H1 (cell line): ENCODE results near the gene MPV17L2. TPM values are rescaled to one million over a fixed set of nuclear protein-coding genes. Genes with fewer than 3 reads are reported as not detected.

ENCODE experiments used
- CTCF ChIA-PET: fragments of 300-600 bp; sonication (Branson Sonifier 250); formaldehyde crosslinking; loops from one replicate; lab custom pipeline; 2021; ENCODE audit not compliant: partially characterized antibody; lab: Charles Lee
- POLR2A ChIA-PET: fragments of 300-600 bp; sonication (Branson Sonifier 250); formaldehyde crosslinking; loops from one replicate; lab custom pipeline; 2021; ENCODE audit warnings: inconsistent platforms; ENCODE audit not compliant: partially characterized antibody; lab: Charles Lee
- DNase-seq, 2 experiments: peaks; one replicate each; pipeline versions ENCODE4 v3.0.0 to v3.0.0-alpha.2; 2010 to 2022; ENCODE audit warnings: low spot score in 2 of 2, low read depth in 1 of 2, mixed read lengths in 1 of 2
- FAIRE-seq: peaks from 2 replicates; lab custom pipeline; 2011; peaks lifted over from hg19 to GRCh38; lab: Jason Lieb, UNC
- H2AFZ ChIP-seq: 2 replicates; pipeline ENCODE4 v1.8.1; 2012; ENCODE audit warnings: low read length, inconsistent platforms
- H2AK5ac ChIP-seq: 2 replicates; pipeline ENCODE4 v1.6.1; 2013; ENCODE audit warnings: low read depth, low read length
- H2BK120ac ChIP-seq: replicated peaks from 2 replicates; pipeline ENCODE3; 2013; ENCODE audit warnings: low read depth, low read length, inconsistent platforms
- H2BK12ac ChIP-seq: 2 replicates; pipeline ENCODE4 v1.6.1; 2013; ENCODE audit warnings: low read depth, low read length
- H2BK15ac ChIP-seq: 2 replicates; pipeline ENCODE4 v1.6.1; 2013; ENCODE audit warnings: low read length
- H2BK20ac ChIP-seq: 2 replicates; pipeline ENCODE4 v1.6.1; 2013; ENCODE audit warnings: low read length
- H2BK5ac ChIP-seq: 2 replicates; pipeline ENCODE4 v1.6.1; 2013; ENCODE audit warnings: low read depth, low read length
- H3K14ac ChIP-seq: 2 replicates; pipeline ENCODE4 v1.6.1; 2013; ENCODE audit warnings: inconsistent platforms; ENCODE audit not compliant: insufficient read length
- H3K18ac ChIP-seq: 2 replicates; pipeline ENCODE4 v1.6.1; 2013; ENCODE audit warnings: low read length; ENCODE audit errors: extremely low read depth
- H3K23ac ChIP-seq: 2 replicates; pipeline ENCODE4 v1.6.1; 2013; ENCODE audit warnings: inconsistent platforms; ENCODE audit not compliant: insufficient read length
- H3K23me2 ChIP-seq: 2 replicates; pipeline ENCODE4 v1.6.1; 2013; ENCODE audit warnings: low read depth, low read length
- H3K27ac ChIP-seq: 2 replicates; pipeline ENCODE4 v1.6.1; 2011; ENCODE audit warnings: low read depth, low read length, inconsistent platforms
- H3K27me3 ChIP-seq, 4 experiments: replicated peaks in 1 of 4; 1 replicate in 1 of 4; 2 replicates in 3 of 4; pipeline versions ENCODE4 v1.6.1 to v1.8.1; 2011 to 2013; ENCODE audit warnings: low read length in 3 of 4, mild to moderate bottlenecking in 3 of 4, inconsistent platforms in 2 of 4, mixed read lengths in 2 of 4, moderate library complexity in 1 of 4; ENCODE audit not compliant: control insufficient read depth in 3 of 4, insufficient read depth in 3 of 4; ENCODE audit errors: extremely low read depth in 1 of 4
- H3K36me3 ChIP-seq, 4 experiments: 2 replicates each; pipeline versions ENCODE4 v1.6.1 to v1.8.1; 2011 to 2013; ENCODE audit warnings: mild to moderate bottlenecking in 4 of 4, low read length in 3 of 4, moderate library complexity in 2 of 4, control low read depth in 1 of 4, inconsistent platforms in 1 of 4; ENCODE audit not compliant: insufficient read depth in 4 of 4, control insufficient read depth in 2 of 4
- H3K4ac ChIP-seq: replicated peaks from 2 replicates; pipeline ENCODE3; 2013; ENCODE audit warnings: low read length, low read depth, mixed read lengths, inconsistent platforms; ENCODE audit not compliant: insufficient read length
- H3K4me1 ChIP-seq, 4 experiments: replicated peaks in 1 of 4; 1 replicate in 1 of 4; 2 replicates in 3 of 4; pipeline versions ENCODE4 v1.6.1 to v1.8.1; 2011 to 2013; ENCODE audit warnings: low read length in 3 of 4, inconsistent platforms in 2 of 4, mixed read lengths in 1 of 4; ENCODE audit not compliant: insufficient read depth in 4 of 4, control insufficient read depth in 3 of 4
- H3K4me2 ChIP-seq, 2 experiments: 2 replicates each; pipeline versions ENCODE4 v1.6.1 to v1.8.1; 2011 to 2013; ENCODE audit warnings: low read depth in 2 of 2, low read length in 2 of 2, control low read depth in 1 of 2, inconsistent platforms in 1 of 2, mild to moderate bottlenecking in 1 of 2; ENCODE audit not compliant: insufficient read depth in 1 of 2
- H3K4me3 ChIP-seq, 4 experiments: fragments of 200-600, 300-600 bp in 1 of 4; sonication (generic), shearing (Covaris generic), sonication (Bioruptor Twin) in 1 of 4; 2 replicates each; pipeline versions ENCODE4 v1.5.1 to v1.8.1; 2011 to 2016; ENCODE audit warnings: low read length in 4 of 4, low read depth in 3 of 4, control low read depth in 2 of 4, inconsistent platforms in 2 of 4, mild to moderate bottlenecking in 2 of 4, mixed read lengths in 1 of 4, moderate library complexity in 1 of 4; ENCODE audit not compliant: insufficient read depth in 2 of 4; ENCODE audit errors: extremely low read depth in 1 of 4
- H3K56ac ChIP-seq: replicated peaks from 2 replicates; pipeline ENCODE3; 2013; ENCODE audit warnings: low read depth, mild to moderate bottlenecking, mixed read lengths, low read length, inconsistent platforms; ENCODE audit not compliant: insufficient read length
- H3K79me1 ChIP-seq: 2 replicates; pipeline ENCODE4 v1.6.1; 2013; ENCODE audit warnings: low read depth, low read length, control low read depth
- H3K79me2 ChIP-seq, 2 experiments: 2 replicates each; pipeline versions ENCODE4 v1.6.1 to v1.8.1; 2012 to 2013; ENCODE audit warnings: low read length in 2 of 2, mild to moderate bottlenecking in 2 of 2, inconsistent platforms in 1 of 2; ENCODE audit not compliant: insufficient read depth in 2 of 2, control insufficient read depth in 1 of 2
- H3K9ac ChIP-seq, 4 experiments: replicated peaks in 1 of 4; 1 replicate in 1 of 4; 2 replicates in 3 of 4; pipeline versions ENCODE4 v1.6.1 to v1.8.1; 2011 to 2013; ENCODE audit warnings: low read depth in 3 of 4, low read length in 3 of 4, control low read depth in 2 of 4, mild to moderate bottlenecking in 2 of 4, moderate library complexity in 2 of 4, inconsistent platforms in 1 of 4; ENCODE audit errors: extremely low read depth in 1 of 4
- H3K9me3 ChIP-seq, 2 experiments: 2 replicates each; pipeline versions ENCODE4 v1.6.1 to v1.8.1; 2012 to 2013; ENCODE audit warnings: mild to moderate bottlenecking in 2 of 2, moderate library complexity in 2 of 2, control low read depth in 1 of 2, inconsistent platforms in 1 of 2, low read depth in 1 of 2, low read length in 1 of 2, mixed read lengths in 1 of 2; ENCODE audit not compliant: insufficient read depth in 2 of 2
- H4K20me1 ChIP-seq, 2 experiments: replicated peaks in 1 of 2; 2 replicates each; pipeline versions ENCODE3 to v1.8.1; 2011 to 2013; ENCODE audit warnings: inconsistent platforms in 2 of 2, low read length in 2 of 2, mild to moderate bottlenecking in 1 of 2; ENCODE audit not compliant: insufficient read depth in 2 of 2, control insufficient read depth in 1 of 2
- H4K5ac ChIP-seq: 2 replicates; pipeline ENCODE4 v1.6.1; 2013; ENCODE audit warnings: low read length, low read depth, mixed read lengths, inconsistent platforms; ENCODE audit not compliant: insufficient read length
- H4K8ac ChIP-seq: 2 replicates; pipeline ENCODE4 v1.8.0; 2013; ENCODE audit warnings: mild to moderate bottlenecking, moderate library complexity, low read length, inconsistent platforms; ENCODE audit not compliant: insufficient read depth; ENCODE audit errors: extremely low read depth
- H4K91ac ChIP-seq: replicated peaks from 2 replicates; pipeline ENCODE3; 2013; ENCODE audit warnings: low read length, mixed read lengths, inconsistent platforms; ENCODE audit not compliant: insufficient read length
- CBX5 ChIP-seq: fragments of 300-800, 300-1000 bp; sonication (generic); IDR thresholded peaks from 2 replicates; pipeline ENCODE4 v1.7.1; 2016; ENCODE audit warnings: antibody characterized with exemption, low read length, low read depth
- E2F6 ChIP-seq: IDR thresholded peaks from 2 replicates; pipeline ENCODE4 v1.6.1; 2012; ENCODE audit warnings: inconsistent platforms
- POLR2A ChIP-seq, 2 experiments: IDR thresholded peaks; 1 replicate in 1 of 2; 2 replicates in 1 of 2; pipeline ENCODE4 v1.6.1; 2011; ENCODE audit warnings: low read depth in 2 of 2, low read length in 2 of 2, mild to moderate bottlenecking in 2 of 2; ENCODE audit errors: control extremely low read depth in 1 of 2
- RNF2 ChIP-seq: fragments of 200-900, 300-1000 bp; sonication (generic); IDR thresholded peaks from 2 replicates; pipeline ENCODE4 v1.7.1; 2016; ENCODE audit warnings: borderline replicate concordance, low read depth, mild to moderate bottlenecking, antibody characterized with exemption, low read length; ENCODE audit not compliant: poor library complexity, severe bottlenecking; ENCODE audit errors: missing control alignments
- ZNF274 ChIP-seq: IDR thresholded peaks from 2 replicates; pipeline ENCODE4 v1.7.0; 2012; ENCODE audit warnings: low read length, borderline replicate concordance; ENCODE audit errors: extremely low read depth
- WGBS, 2 experiments: shearing (Covaris generic) in 1 of 2; methylation state at CpG; one replicate each; pipeline versions ENCODE4 v1.1.6 to v1.1.7; 2013 to 2015; ENCODE audit warnings: low lambda C conversion rate in 2 of 2, mixed read lengths in 2 of 2, inconsistent platforms in 1 of 2, low coverage in 1 of 2, missing lambda C conversion rate in 1 of 2; ENCODE audit not compliant: insufficient replicate concordance in 2 of 2, insufficient coverage in 1 of 2, insufficient read length in 1 of 2; ENCODE audit errors: extremely low coverage in 1 of 2, missing lambda C conversion rate in 1 of 2; 5-methylcytosine and 5-hydroxymethylcytosine counted together
- polyA plus RNA-seq, 7 experiments: library from polyadenylated mRNA; depleted of rRNA in 3 of 7; stranded (reverse) in 5 of 7; unstranded in 2 of 7; fragments of >200 nt in 5 of 7; fragments of 200-250 nt in 2 of 7; gene quantifications; 1 replicate in 5 of 7; 2 replicates in 1 of 7; 4 replicates in 1 of 7; pipeline versions ENCODE4 v1.2.1 to v1.2.3, GENCODE V29; 2011 to 2013; ENCODE audit warnings: missing spikeins in 2 of 7, mixed read lengths in 2 of 7
- total RNA-seq: library from RNA; stranded (reverse); fragmentation: NEBNext Ultra II Directional; extraction: Animal tissue kit (Norgen Biotek cat#: 25700); gene quantifications from 2 replicates; pipeline ENCODE4 v1.2.1, GENCODE V29; 2021

MPV17L2 gene
- total and polyA plus RNA-seq, 2 of the 8 experiments (the other 6 are each of a cell fraction or from before 2014, with no cell fraction given): 24.2 to 82.6 TPM

GRCh38 chr19:18158467-18158866, 34.6 kb upstream of the MPV17L2 start:
- H3K4ac ChIP-seq: no peak overlapping the region
- no peak overlapping the region for H3K27ac ChIP-seq
- no peak overlapping the region for H3K23ac ChIP-seq
- ChIA-PET CTCF (interaction anchor here (0.5 to 1.2 kb wide), 5 partner anchors 12 to 248 kb away, joined by 3 to 5 read pairs (median 3); no protein-coding TSS in a partner anchor), POLR2A (interaction anchor here (0.6 to 1.4 kb wide), 5 partner anchors 14 to 288 kb away, joined by 3 to 4 read pairs (median 3); partner anchors contain the start of gene JUND)
- H3K14ac ChIP-seq: no peak overlapping the region
- H4K91ac ChIP-seq: no peak overlapping the region
- H2BK5ac ChIP-seq: no peak overlapping the region
- H4K5ac ChIP-seq: no peak overlapping the region
- DNase-seq: no peak
- no peak overlapping the region for H2AFZ ChIP-seq
- H2BK120ac ChIP-seq: no peak overlapping the region
- H3K23me2 ChIP-seq: peaks cover 11% of the 10 kb centered on the region
- H3K9me3 ChIP-seq: no peaks in the 10 kb centered on the region
- no peak overlapping the region for H2BK15ac ChIP-seq
- FAIRE-seq: no peak
- no peak overlapping the region for H3K9ac ChIP-seq
- H3K56ac ChIP-seq: no peak overlapping the region
- H2BK20ac ChIP-seq: no peak overlapping the region
- no peak overlapping the region for H3K4me2 ChIP-seq
- H3K4me3 ChIP-seq: no peak overlapping the region
- H4K20me1 ChIP-seq: peaks cover 4 to 26% of the 10 kb centered on the region in 2 experiments
- no peak for TF ChIP-seq E2F6
- no peak for TF ChIP-seq RNF2
- TF ChIP-seq POLR2A (IDR thresholded peaks at IDR 0.05; ENCODE audit: control extremely low read depth in 1 of 2, low read depth in 2 of 2, low read length in 2 of 2): no peak
- no peak for TF ChIP-seq ZNF274
- no peak for TF ChIP-seq CBX5
- H3K36me3 ChIP-seq: peaks cover 0 to 24% (median 15%) of the 10 kb centered on the region in 4 experiments; a peak in 5 of 8 replicates
- H2BK12ac ChIP-seq: no peak overlapping the region
- no peak overlapping the region for H4K8ac ChIP-seq
- H3K79me2 ChIP-seq: no peaks in the 10 kb centered on the region; a peak in 1 of 4 replicates
- peaks cover 0 to 15% (median 11%) of the 10 kb centered on the region in 4 experiments; a peak in 6 of 7 replicates for H3K4me1 ChIP-seq
- no peak overlapping the region for H2AK5ac ChIP-seq
- peaks cover 4% of the 10 kb centered on the region; the same call in 1 of the 2 replicates for H3K79me1 ChIP-seq
- WGBS, 2 experiments: 92% methylated on average over 4 of the region's 4 CpGs; no CpG with 5 or more reads in 1 of the 2 experiments
- no peak overlapping the region for H3K18ac ChIP-seq
- H3K27me3 ChIP-seq: no peaks in the 10 kb centered on the region
